ENCODE results near the gene CXCR4.

CXCR4 gene

GRCh38 chr2:136131961-136132824, 14.2 kb upstream of the CXCR4 start:
- no peak for DNase-seq (ENCODE audit: low spot score)

- no peak for DNase-seq (ENCODE audit: low spot score)
Measured at GRCh38 chr2:136131484-136131960, 13.6 kb upstream of the CXCR4 start.

DNA sequence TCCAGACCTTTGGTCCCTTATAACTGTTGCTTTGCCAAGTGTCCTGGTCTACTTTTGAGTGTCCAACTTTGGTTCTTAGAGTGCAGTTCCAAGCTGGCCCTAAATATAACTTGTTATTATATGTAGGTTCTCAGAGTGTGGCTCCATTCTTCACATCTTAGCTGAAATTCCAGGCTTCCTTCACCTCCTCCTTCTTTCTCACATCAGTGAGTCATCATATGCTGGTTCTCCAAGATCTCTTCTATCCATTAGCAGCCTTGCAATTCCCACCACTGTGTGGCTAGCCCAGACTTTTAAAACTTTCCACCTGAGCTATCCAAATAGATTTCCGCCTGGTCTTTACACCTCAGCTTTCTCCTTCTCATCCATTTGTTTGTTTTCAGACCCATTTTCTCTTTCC, 12.6 kb upstream of the CXCR4 start:
- DNase-seq (ENCODE audit: low spot score) = no peak

DNA sequence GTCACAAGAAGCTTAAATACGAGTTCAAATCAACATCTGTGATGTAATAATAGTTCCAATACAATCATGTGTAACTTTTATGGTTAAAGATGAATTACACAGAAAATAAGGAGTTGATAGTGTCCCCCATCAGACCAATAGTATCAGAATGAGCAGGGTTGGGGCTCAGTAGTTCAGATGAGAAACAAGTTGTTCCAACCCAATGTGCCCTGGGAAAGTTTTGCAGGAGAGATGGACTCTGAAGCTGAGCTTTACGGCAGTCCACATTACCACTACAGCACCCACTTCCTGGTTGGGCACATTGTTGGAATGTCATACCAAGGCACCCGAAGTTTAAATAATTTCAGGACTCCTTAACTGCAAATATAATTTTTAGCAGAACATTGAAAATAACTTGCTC, 12.1 kb upstream of the CXCR4 start:
- no peak for DNase-seq (ENCODE audit: low spot score)

GRCh38 chr2:136129601-136130000, 11.7 kb upstream of the CXCR4 start:
- DNase-seq (ENCODE audit: low spot score) = no peak

- DNase-seq (ENCODE audit: low spot score) = no peak
Measured at GRCh38 chr2:136128905-136129304, 11.0 kb upstream of the CXCR4 start.

GRCh38 chr2:136128366-136128765, 10.4 kb upstream of the CXCR4 start:
- DNase-seq (ENCODE audit: low spot score) = no peak

DNA sequence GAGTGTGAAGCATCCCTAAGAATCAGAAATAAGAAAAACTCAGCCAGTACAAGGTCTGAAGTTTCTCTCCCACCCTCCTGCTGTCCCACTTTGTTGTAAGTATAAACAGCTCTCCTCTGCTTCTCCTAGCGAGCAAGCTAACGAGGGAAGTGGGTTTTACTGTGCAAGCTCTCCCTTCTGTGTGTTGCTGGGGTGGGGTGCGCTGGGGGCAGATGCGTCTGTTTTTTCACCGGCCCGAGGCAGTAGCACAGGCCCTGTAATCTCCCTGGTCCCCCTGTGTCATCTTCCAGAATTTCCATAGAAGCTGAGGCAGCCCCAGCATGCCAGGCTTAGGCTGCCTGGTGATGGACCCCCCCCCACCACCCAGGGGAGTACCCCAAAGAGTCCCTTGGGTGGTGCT, 9.4 kb upstream of the CXCR4 start:
- DNase-seq (ENCODE audit: low spot score) = no peak

DNA sequence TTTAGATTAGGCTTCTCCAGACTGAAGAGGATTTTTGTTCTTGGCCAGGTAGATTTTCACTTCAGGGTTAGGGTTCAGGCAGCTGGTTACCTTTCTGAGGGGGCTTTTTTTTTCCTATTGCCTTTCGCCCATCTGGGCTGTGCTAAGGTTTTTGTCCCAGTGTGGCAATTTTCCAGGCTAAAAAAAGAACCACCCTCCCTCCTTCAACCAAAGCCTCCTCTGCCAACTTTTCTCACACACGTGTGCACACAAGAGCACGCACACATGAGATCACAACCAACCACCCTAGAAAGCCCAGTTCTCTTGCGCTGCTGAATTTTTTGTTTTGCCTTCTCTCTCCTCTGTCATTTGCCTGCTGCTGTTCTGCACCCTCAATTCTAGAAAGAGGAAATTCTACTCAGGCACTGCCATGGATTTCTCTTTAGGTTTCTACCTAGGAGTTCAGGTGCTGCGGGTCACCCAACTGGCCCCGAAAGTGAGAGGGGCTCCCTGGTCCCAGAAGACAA, 8.5 kb upstream of the CXCR4 start:
- DNase-seq (ENCODE audit: low spot score) = no peak

DNA sequence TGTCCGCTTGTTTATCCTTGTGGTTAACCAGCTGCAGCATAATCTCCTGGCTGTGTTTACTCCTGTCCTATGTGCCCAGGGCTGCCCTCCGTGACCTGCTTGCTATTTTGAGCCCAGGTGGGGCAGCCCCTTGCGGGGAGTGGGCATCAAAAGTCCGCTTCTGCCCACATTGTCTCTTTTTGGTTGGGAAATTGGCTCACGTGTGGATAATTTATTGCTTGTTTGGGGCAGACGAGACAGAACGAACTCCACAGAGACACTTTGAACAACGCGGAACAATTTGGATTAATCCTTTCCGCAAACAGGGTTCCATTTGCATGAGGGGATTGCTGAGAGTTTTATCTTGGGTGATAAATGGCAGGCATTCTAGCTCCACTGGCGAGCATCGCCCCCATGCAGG, 8.1 kb upstream of the CXCR4 start:
- DNase-seq (ENCODE audit: low spot score) = no peak

DNA sequence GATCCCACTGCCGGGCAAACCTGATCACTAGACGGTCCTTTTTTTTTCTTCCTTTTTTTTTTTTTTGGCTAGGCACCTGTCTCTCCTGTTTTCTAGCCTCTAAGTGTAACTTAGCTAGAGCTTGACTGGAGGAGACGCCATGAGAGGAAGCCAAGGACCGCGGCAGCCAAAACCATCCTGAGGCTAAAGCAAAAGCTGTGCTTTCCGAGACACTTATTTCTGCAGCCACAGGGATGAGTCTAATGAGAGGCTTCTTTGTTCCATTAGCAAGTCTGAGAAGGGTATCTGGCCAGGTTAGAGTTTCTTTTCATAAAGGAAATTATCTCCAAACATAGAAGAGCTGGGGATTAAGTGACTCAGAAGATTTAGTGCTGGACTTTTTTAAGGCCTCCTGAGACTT, 7.3 kb upstream of the CXCR4 start:
- DNase-seq (ENCODE audit: low spot score) = no peak

- DNase-seq (ENCODE audit: low spot score) = no peak
Measured at GRCh38 chr2:136124805-136125204, 6.9 kb upstream of the CXCR4 start.

- no peak for DNase-seq (ENCODE audit: low spot score)
Measured at GRCh38 chr2:136122661-136123060, 4.7 kb upstream of the CXCR4 start.

DNA sequence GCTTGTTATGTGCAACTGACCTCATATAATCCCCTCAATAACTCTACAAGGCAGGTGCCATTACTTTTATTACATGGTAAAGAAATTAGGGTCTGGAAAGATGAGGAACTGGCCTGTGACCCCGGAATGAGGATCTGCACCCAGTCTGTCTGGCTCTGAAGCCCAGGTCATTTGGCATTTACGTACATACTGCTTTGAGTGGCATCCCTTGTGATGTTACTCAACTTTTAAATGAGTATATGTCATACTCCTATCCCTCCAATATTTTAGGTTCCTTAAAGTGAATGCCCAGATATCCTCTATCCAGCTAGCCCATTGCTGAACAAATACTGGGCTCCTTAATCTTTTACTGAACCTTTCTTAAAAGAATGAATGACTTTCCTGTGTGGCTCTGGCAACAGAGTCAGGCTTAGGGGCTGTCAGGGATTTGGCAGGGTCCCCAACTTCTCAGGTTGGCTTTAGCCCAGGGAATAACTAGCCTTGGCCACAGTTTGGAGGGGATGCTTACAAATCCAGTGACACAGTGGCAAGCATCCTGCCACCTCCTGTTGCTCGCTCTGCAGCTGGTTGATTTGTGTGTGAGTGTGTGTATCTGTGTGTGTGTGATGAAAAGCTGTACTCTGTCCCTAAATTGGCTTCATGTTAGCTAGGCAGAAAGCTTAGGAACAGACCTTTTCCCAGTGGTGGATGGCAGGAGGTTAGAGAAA, 3.4 kb upstream of the CXCR4 start:
- DNase-seq (ENCODE audit: low spot score) = no peak

DNA sequence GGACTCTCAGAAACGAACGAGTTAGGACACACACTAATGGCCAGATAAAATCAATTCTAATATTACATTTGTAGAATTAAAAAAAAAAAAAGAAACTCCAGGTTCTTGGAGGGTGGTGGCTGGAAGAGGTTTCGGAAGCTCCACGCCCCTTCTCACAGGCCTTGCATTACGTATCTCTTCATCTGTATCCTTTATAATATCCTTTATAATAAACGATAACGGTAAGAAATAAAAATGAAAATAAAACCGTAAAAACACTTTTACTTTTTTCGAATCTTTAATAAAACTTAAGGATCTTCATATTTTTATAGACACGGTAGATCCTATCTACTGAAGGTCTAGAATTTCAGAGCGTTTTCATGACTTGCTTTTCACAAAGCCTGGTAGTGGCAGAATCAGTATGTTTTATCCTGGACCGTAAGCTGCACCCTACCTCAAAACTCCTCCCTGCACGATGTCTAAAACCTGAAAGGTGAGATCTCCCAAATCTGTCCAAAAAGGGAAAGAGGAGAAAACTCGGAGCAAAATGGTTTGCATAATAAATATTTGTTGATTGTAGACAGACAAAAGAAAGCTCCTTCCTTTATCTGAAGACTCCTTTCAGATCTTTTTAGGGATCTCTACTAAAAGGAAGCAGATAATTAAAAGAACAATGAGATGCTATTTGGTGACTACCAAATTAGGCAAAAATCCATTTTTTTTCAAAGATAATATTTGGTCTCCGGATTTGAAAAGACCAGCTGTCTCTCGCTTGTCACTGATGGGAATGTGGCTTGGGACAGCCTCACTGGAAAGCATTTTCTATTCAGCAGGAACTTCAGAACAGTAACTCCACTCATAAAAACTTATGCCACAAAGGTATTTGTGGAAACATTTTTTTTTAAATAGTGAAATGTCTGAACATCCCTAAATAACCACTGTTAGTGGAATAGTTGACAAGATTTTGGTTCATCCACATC, 2.0 kb upstream of the CXCR4 start:
- no peak for DNase-seq (ENCODE audit: low spot score)

- DNase-seq (ENCODE audit: low spot score) = no peak
Measured at GRCh38 chr2:136118819-136119716, 1.1 kb upstream of the CXCR4 start.

GRCh38 chr2:136117391-136117841, 533 bp downstream of the CXCR4 start:
- no peak for DNase-seq (ENCODE audit: low spot score)

DNA sequence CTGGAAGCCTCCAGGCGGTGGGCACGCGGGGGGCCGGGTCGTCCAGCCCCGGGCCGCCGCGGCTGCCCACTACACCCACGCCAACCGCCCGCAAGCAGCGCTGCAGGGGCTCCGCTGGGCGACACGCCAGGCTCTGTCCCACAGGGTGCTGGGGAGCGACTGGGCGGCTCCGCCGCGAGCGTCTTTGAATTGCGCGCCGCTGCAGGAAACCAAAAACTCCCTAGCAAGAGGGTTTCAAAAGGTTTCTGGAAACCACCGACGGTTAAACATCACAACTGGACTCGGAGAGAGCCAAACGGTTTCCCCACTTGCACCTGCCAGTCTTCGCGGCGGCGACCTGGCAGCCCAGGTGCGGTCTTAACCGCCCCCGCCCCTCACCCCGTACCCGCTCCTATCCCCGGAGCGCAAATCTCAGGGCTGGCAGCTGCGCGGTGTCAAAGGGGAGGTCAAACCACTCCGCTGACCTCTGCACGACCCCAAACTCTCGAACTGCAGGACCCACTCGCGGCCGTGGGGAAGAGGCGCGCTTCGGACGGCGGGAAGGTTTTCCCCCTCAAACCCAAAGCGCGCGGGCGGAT, 1.0 kb downstream of the CXCR4 start:
- no peak for DNase-seq (ENCODE audit: low spot score)

DNA sequence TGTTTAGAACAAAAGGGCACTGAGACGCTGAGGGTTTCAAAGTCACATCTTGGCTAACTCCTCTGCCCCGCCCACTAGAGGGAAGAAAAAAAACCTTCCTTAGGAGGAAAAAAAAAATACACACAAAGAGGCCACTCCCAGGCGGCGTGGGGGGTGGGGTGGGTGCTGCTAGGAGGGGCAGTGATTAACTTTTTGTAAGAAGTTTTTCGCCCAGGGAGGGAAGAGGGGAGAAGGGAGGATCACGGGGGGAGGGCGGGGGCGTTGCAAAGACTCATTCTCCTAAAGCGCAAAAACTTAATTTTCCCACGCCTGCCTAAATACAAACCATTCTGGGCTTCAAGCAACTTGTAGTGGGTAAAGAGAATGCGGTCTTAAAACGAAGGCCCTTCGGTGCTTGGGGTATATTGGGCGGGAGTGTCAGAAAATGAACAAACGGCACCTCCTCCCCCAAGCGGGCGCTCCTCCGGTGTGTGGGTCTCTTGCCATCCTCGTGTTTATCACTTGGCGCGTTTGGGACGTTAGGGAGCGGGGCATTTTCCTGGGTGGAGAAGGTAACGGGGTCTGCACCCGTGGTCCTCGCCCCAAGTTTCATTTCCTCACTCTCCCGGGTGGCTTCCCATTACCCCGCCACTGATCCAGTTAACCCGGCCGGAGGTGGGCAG, 1.7 kb downstream of the CXCR4 start:
- no peak for DNase-seq (ENCODE audit: low spot score)

- no peak for DNase-seq (ENCODE audit: low spot score)
Measured at GRCh38 chr2:136115183-136115761, 2.7 kb downstream of the CXCR4 start.

Data from cerebellar cortex (tissue), 1 donor.